HT1080 (cell line): ENCODE data around the gene PTPN1. TPM values are rescaled to one million over a fixed set of nuclear protein-coding genes. Genes with fewer than 3 reads are reported as not detected.
A peak's percentile ranks its signal among the peaks of the same experiment; 100 is the strongest.
"Not testable (repeated sequence)": the region's sequence is repeated elsewhere in the genome, so short reads cannot be mapped to it uniquely, and the experiment has no call there.

Experiments used
- DNase-seq: peaks from one replicate; pipeline ENCODE4 v3.0.0-alpha.2; 2015; ENCODE audit warnings: low read depth
- total RNA-seq: library from RNA; depleted of rRNA; stranded (reverse); fragments of >200 nt; shearing (Covaris generic); gene quantifications from 2 replicates; pipeline ENCODE4 v1.2.3, GENCODE V29; 2014

The PTPN1 gene
- total RNA-seq, 1 experiment from 2014 or later: 47.6 TPM

DNA sequence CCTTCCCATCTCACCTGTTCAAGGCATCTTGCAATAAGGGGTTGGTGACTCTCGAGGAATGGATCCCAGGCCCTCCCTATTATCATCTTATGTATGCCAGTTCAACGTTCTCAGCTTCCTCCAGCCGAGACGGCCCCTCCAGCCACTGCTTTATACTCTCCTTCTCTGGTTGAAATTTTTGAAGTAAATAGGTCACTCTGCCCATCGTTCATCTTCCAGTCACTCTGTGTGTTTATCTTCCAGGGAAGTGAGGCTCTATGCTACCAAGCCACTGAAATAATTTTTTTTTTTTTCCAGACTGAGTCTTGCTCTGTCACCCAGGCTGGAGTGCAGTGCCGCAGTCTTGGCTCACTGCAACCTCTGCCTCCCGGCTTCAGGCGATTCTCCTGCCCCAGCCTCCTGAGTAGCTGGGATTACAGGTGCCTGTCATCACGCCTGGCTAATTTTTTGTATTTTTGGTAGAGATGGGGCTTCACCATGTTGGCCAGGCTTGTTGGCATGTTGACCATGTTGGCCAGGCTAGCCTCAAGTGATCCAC is 17.0 kb downstream of the PTPN1 start:
- DNase-seq: no peak

DNA sequence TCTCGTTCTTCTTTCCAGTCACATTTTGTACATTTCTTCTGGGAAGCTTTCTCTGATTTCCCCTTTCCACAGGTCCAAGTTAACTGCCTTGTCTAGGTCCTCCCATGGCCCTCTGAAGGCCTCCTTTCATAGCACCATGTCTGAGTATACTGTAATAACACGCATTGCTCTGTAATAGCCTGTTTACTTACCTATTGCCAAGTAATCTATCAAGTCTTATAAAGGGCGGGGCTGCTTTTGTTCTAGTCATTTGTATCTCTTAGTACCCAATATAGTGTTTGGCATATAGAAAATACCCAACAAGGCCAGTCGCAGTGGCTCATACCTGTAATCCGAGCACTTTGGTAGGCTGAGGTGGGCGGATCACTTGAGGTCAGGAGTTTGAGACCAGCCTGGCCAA is 17.9 kb downstream of the PTPN1 start:
- DNase-seq: no peak

DNA sequence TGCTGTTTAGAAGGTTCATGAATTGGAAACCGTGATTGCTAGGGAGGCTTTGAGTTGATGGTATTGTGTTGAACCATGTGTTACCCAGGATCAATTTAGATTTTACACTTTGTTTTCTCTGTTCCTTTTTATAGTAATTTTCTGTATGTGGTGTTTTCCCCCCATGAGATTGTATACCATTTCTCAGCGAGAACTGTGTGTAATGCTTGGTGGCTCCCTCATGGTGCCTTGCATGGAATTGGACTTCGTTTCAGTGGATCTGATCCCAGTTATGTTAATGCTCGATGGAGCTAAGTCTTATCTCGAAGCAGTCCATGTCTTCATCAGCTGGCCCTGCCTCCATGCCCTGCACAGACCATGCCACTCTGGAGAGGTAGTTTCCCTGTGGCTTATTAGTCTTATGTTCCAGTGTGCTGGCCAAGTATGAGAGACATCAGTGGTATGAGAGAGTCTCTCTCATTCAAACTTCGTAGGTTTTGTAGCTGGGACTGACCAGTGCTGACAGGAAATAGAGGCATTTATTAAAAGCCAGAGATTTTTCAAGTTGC is 18.7 kb downstream of the PTPN1 start:
- no peak for DNase-seq

DNA sequence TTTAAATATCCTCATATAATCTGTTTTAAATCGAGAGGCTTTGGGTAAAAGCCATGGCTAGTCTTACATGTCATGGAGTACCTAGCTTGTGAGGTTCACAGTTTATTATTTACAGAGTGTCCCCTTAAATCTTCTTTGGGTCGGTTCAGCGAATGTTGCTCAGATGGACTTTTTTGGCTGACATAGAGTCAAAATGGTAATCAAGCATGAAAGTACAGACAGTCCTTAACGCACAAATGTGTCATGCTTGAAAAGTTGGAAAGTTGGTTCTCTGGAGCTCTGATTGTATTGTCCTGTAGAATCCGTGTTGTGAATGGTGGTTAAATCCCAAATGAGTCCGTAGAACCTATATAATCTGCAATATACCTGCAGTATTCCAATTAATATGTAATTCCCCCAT is 22.0 kb downstream of the PTPN1 start:
- DNase-seq: no peak

DNA sequence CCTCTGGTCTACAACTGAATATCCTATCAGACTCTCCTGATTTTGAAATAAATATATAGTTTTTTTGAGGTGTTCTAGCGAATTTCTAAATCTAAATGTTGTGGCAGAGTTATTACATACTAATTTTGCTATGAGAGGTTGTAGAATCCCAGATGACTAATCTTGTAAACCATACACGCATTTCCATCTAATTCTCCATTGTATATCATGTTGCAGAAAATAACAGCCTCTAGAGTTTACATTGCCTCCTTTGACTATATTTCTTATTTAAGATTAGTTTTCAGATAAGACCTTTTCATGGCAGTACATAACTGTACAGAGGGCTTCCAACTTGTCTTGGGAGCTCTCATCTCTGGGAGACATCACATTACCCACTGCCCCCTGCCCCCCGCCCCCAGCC is 22.9 kb downstream of the PTPN1 start:
- no peak for DNase-seq

DNA sequence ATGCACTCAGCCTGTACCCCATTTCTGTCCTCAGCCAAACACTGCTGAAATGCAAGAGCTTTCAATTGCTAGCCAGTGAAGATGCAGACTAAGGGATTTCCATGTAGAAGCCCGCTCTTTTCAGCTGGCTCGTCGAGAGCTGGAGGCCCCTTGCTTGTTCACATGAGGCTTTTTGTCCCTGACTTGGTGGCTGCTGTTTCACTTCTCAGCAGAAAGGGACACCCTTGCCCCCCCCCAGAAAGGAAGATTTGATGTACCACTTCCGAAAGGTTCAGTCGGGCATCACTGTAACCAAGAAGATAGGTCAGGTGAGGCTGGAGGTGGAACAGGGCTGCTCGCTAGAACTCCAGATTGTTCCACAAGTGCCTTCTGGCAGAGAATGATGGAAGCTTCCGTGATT is 23.3 kb downstream of the PTPN1 start:
- DNase-seq: no peak

DNA sequence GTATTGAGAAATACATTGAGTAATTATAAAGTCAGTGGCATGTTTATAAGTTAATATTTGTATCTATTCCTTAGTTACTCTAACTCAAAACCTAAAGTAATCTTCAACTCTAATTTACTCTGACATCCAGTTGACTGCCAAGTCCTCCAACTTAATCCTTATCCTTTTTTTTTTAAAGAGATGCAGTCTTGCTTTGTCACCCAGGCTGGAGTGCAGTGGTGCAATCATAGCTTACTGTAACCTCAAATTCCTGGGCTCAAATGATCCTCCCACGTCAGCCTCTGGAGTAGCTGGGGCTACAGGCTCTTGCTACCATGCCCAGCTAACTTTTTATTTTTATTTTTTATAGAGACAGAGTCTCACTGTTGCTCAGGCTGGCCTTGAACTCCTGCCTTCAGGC is 24.4 kb downstream of the PTPN1 start:
- peak; percentile 29 for DNase-seq

DNA sequence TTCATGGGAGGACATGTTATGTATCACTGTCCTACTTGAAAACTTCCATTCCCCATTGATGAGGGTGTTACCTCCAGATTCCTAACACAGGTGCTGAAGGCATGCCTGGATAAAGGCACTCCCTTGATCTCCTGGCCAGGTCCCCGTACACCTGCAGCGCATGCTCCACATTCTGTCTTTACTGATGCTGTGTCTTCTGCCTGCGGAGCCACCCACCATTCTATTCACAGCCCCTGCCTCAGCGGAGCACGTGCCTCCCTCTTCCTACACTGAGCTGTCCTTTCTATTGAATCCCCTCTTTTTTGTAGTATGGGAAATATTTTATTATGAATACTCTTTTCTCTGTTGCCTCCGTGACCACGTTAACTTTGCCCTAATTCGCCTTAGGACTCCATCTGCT is 25.0 kb downstream of the PTPN1 start:
- DNase-seq: no peak

DNA sequence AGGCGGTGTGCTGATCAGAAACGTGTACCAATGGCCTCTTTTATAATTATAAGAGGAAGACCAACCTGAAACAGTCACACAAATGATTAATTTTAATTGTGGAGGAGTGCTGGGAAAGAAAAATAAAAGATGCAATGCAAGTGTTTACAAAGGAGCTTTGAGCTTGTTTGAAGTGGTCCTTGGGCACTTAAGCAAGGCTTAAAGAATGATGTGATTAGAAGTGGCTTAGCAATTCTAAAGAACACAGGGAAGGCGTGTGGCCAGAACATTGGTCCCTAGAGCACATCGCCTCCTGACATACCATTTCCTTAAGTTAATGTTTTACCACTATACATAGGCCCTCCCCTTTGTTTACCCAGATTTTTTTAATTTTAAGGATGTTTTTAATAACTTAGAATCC is 26.1 kb downstream of the PTPN1 start:
- DNase-seq: no peak

DNA sequence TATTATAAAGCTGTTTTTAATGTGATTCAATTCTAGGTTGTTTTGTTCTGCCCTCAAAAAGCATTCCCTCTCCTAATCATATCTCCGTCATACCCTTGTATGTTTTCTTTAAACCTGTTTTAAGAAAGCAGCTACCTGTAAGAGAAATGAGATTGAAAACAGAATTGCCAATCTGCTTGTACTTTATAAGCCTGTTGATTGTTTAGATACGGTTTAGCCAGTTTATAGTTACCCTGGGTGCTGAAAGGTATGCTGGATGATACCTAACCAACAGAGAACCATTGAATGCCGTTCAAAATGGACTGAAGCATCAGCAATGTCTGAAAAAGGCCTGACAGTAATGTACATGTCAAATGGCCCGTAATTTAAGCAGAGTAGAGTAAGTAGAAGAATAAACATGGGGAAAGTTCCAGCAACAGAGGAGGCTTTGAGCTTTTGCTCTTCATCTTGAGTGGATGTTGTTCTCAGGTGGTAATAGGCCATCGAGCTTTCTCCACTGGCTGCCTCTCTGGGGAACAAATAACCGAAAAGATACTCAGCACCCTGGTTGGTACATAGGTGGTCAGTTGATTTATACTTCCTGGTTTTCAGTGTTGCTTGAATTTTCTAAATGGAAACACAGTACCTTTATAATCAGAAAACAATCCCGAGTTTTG is 27.5 kb downstream of the PTPN1 start:
- DNase-seq: no peak

DNA sequence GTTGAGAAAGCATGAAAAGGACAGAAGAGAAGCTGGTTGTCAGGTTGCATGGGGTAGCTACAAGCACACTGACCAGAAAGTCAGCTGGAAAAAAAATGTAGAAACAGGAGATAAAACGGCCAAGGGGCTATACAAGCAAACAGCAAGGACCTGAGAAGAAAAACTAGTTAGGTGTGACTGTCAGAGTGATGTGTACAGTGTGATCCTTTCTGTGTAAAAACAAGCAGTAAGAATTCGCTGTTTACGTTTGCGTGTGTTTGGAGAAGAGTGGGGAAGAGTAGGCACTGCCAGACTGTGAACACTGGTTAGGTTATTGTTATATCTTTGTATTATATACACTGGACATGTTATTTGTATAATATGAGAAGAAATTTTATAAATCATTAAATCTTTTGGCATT is 28.1 kb downstream of the PTPN1 start:
- DNase-seq: no peak

DNA sequence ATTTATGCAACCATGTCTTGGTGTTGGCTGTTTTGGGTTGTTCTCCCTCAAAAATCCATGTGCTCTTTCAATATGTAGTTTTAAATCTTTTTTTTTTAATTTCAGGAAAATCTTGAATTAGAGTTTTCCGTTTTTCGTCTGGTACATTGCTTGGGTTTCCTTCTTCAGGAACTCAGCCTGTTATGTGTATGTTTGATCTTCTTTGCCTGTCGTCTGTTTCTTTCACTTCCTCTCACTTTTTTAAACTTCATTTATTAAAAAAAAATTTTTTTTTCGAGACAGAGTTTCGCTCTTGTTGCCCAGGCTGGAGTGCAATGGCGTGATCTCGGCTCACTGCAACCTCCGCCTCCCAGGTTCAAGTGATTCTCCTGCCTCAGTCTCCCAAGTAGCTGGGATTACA is 29.6 kb downstream of the PTPN1 start:
- DNase-seq: not testable (repeated sequence)

DNA sequence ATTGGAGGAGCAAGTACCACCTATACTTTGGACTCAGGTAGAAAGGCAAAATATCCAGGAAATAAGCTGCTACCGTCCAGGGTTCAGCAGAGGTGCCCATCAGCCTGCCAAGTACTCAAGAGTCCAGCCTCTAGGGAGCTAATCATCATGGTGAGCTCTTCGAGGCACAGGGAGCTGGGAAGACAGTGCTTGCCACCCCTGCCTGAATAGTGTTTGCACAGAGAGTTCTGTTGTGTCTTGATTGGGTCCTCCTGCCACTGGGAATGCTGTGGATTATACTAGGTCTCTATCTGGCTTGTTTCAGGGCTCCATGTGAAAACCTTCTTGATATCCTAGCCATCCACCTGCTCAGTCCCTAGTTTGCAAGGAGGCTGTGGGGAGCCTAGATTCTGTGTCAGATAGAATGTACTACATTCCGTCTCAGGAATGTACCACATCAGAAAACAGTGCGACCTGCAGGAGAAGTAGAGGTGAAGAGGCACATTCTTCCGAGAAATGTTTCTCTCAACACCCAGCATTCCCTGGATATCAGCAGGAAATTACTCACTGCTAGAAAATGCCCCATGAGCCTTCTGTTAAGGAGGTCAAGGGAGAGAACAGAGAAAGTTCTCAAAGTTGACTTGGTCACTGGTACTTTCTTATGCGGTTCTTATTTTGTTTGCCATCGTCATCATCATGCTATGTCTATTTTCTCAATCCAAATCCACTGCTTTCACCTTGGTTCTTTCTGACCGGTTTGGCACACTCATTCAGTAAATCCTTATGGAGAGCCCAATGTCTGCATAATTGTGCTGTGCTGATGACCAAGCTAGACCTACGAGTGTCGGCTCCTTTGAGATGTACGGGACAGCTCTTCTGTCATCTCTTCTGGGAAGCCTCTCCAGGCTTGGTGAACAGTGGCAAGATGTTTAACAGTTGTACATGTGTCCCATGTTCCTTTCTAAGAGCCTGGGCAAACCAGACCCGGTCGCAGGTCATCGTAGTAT is 30.7 kb downstream of the PTPN1 start:
- DNase-seq: peak; percentile 98

DNA sequence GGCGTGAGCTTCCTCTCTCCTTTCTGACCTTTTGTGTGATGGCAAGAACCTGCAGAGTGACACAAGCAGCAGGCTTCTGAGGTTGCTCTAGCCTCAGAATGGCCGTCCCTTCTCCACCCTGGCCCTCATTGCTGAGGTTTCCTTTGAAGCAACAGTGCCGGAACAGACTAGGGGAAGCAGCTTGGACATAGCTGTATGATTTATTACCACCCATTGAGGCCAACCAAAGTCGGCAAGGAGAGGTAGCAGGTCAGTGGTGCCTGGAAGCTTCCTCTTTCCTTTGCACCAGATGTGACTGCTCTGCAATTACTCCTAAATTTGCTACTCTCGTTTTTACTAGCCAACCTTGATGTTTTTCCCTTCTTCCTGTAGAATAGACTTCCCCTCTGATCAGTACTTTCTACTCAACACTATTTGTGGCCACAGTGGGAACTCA is 31.4 kb downstream of the PTPN1 start:
- DNase-seq: peak; percentile 31

DNA sequence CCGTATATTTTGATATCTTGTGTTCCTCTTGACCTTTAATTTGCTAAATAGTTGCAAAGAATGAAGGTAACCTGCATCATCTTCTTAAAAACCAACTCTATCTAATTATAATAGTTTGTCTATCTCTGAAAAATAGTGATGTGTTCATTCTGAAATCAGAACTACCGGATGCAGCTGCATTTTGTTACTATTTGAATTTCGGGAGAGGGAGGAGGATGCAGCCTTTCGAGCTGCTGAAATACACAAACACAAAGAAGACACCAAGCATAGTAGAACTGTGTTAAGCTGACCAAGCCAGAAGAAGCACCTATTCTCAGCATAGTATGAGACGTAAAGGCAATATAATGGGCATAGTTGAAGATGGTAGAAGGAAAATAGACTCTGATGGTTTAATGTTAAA is 33.1 kb downstream of the PTPN1 start:
- no peak for DNase-seq

DNA sequence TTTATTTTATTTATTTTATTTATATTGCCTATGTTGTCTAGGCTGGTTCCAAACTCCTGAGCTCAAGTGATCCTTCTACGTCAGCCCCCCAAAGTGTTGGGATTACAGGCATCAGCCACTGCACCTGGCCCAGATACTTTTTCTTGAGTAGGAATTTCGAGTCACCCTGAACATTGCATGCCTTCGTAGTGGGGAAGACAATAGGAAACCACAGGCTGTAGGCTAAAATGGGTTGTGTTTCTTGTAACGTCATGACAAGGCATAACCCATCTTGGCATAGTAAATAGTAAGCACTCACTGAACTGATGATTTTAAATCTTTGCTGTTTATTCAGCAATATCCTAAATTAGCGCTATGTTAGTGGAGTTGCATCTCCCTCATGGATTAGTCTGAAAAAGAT is 34.9 kb downstream of the PTPN1 start:
- DNase-seq: no peak

DNA sequence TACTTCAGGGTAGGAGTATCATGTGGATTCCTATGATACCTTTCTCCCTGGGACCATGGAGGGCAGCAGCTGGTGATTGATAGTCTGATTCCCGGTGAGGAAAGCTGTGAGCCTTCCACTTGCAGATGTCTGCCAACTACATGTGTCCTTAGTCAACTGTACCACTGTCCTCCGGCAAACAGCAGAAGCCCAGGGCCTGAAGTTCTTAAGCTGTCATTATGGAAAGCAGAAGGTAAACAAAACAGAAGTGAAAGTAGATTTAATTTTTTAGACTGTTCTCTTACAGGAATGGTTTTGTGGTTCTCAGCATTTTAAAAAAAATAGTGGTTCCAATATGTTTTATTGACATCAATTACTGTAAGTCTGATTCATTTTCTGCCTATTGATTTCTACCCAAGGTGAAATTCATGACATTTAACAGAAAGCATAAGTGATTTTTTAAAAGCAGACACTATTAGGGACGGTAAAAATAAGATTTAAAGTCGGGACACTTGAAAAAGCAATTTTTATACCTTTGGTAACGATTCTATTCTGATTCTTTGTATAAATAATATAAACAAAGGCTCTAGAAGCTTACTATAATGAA is 36.6 kb downstream of the PTPN1 start:
- DNase-seq: no peak

DNA sequence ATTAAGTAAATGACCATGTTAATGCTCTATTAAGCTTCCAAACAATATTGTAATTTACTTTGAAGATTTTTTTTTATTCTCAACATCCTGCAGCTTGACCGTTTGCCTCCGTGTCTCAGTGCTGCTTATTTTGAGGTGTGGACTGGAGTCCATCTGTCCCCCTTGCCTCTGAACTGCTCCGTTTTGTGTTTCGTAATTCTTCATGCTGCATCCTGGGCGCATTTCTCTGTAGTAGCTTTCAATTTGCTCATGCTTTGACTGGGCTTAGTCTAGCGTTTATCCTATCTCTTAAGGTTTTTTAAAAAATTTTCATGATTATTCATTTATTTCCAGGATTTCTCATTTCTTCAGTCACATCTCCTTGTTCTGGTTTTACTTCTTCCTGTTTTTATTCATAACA is 37.8 kb downstream of the PTPN1 start:
- DNase-seq: no peak

DNA sequence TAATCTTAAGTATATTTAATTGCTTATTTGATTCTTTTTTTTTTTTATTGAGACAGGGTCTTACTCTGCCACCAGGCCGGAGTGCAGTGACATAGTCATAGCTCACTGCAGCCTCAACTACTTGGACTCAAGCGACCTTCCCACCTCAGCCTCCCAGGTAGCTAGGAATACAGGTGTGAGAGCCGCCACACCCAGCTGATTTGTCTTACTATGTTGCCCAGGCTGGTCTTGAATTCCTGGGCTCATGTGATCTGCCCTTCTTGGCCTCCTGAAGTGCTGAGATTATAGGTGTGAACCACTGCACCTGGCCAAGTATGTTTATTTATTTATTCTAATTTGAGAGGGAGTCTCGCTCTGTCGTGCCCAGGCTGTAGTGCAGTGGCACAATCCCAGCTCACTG is 38.2 kb downstream of the PTPN1 start:
- no peak for DNase-seq

DNA sequence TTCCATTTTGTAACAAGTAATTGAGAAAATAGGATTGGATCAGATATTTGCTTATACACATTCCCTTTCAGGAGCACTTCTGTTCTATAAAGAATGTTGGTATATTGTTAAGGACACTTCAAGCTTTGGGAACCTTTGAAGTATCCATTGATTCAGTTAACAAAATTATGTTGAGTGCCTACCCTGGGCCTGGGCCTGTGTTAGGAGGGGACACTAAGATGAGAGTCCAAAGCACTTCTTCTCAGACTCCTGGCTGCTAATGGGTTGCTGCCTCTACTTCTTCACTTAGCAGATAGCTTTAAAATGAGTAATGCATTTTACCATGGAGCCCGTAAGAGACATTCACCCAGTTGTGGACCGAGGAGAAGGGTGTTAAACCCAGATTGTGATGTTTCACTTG is 40.3 kb downstream of the PTPN1 start:
- no peak for DNase-seq

DNA sequence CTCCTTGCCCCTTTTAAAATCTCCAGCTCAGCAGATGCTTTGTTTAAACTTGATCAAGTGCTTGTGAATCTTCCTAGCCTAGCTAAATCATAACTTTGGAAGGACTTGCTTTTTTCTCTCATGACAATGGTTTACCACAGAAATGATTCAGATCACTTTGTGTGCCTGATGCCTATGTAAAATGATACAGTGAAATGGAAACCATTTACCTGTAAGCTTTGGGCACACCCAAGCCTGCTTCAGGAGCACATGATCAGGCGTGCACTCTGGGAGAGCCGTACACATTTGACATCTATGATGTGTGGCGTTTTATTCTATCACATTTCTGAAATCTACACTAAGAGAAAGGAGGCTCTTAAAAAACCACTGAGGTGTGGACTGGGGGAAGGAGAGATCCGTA is 41.1 kb downstream of the PTPN1 start:
- no peak for DNase-seq

DNA sequence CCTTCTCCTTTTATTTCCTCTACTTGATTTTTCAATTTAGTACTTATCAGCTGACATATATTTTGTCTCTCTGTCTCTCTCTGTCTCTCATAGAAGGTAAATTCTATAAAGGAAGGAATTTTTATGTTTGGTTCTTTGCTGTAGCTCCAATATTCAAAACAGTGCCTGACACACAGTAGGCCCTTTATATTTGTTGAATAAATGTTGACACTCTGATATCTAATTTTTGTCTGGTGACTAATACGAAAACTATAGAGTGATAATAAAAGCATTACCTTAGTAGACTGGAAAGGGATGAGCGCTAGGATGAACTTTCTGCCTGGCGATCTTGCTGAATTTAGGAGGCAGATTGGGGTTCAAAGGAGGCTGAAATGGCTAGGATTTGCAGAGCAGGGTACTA is 42.8 kb downstream of the PTPN1 start:
- DNase-seq: no peak
